GM12878 (cell line): ENCODE results near the gene SLC35E2B. TPM values are rescaled to one million over a fixed set of nuclear protein-coding genes. Genes with fewer than 3 reads are reported as not detected.
"Not testable (repeated sequence)": the region's sequence is repeated elsewhere in the genome, so short reads cannot be mapped to it uniquely, and the experiment has no call there.

Experiments used
- ATAC-seq: fragments of 200-7000 bp; cut with Tn5 transposase; 3 replicates; pipeline ENCODE4 v1.9.1; 2020; ENCODE audit warnings: mild to moderate bottlenecking, moderate library complexity
- BruUV-seq: library from RNA; stranded (reverse); fragments of 400-500 nt; replicated peaks from 2 replicates; lab custom pipeline; 2021; lab: Mats Ljungman, UMichigan
- CTCF ChIA-PET: fragments of 300-600 bp; sonication (Branson Sonifier 250); formaldehyde crosslinking; extraction: SDS; loops from one replicate; lab custom pipeline; 2021; ENCODE audit warnings: inconsistent platforms; lab: Yijun Ruan, JAX
- POLR2A ChIA-PET: fragments of 350-600 bp; formaldehyde crosslinking; extraction: SDS; loops from one replicate; lab custom pipeline; 2021; ENCODE audit warnings: inconsistent platforms; lab: Charles Lee
- RAD21 ChIA-PET: fragments of 300-600 bp; sonication (Branson Sonifier 250); formaldehyde crosslinking; loops from one replicate; lab custom pipeline; 2023; ENCODE audit warnings: antibody characterized with exemption; ENCODE audit not compliant: unreplicated experiment; lab: Charles Lee
- SMC1A ChIA-PET: fragments of 300-600 bp; sonication (Branson Sonifier 250); formaldehyde crosslinking; loops from one replicate; lab custom pipeline; 2023; ENCODE audit not compliant: unreplicated experiment, uncharacterized antibody; lab: Charles Lee
- DNase-seq: peaks from one replicate; pipeline ENCODE4 v3.0.0-alpha.2; 2011; ENCODE audit warnings: low read depth, low spot score
- FAIRE-seq: peaks from 3 replicates; lab custom pipeline; 2011; peaks lifted over from hg19 to GRCh38; lab: Jason Lieb, UNC
- H2AFZ ChIP-seq: 2 replicates; pipeline ENCODE4 v1.6.0; 2011; ENCODE audit warnings: low read depth, low read length, control low read depth; ENCODE audit not compliant: control insufficient read depth
- H3K27ac ChIP-seq: 2 replicates; pipeline ENCODE4 v1.5.1; 2011; ENCODE audit warnings: control low read depth; ENCODE audit not compliant: control insufficient read depth, insufficient read depth
- H3K27me3 ChIP-seq, 2 experiments: replicated peaks in 1 of 2; 2 replicates each; pipeline versions ENCODE4 v1.6.0 to v1.6.1; 2011; ENCODE audit warnings: low read length in 1 of 2; ENCODE audit not compliant: control insufficient read depth in 2 of 2, insufficient read depth in 2 of 2
- H3K36me3 ChIP-seq, 2 experiments: 2 replicates each; pipeline ENCODE4 v1.5.1; 2011; ENCODE audit warnings: low read length in 1 of 2; ENCODE audit not compliant: control insufficient read depth in 2 of 2, insufficient read depth in 2 of 2
- H3K4me1 ChIP-seq: 2 replicates; pipeline ENCODE4 v1.6.1; 2011; ENCODE audit warnings: mild to moderate bottlenecking, low read length, moderate library complexity, mixed read lengths; ENCODE audit not compliant: control insufficient read depth, insufficient read depth
- H3K4me2 ChIP-seq: 2 replicates; pipeline ENCODE4 v1.6.0; 2011; ENCODE audit warnings: control low read depth; ENCODE audit not compliant: control insufficient read depth, insufficient read depth
- H3K4me3 ChIP-seq: fragments of 200-600 bp; sonication (generic); 2 replicates; pipeline ENCODE4 v1.5.1; 2016
- H3K79me2 ChIP-seq: 2 replicates; pipeline ENCODE4 v1.6.0; 2011; ENCODE audit warnings: low read length; ENCODE audit not compliant: control insufficient read depth, insufficient read depth
- H3K9ac ChIP-seq: 2 replicates; pipeline ENCODE4 v1.8.0; 2011; ENCODE audit warnings: low read length, control low read depth, mixed read lengths; ENCODE audit not compliant: control insufficient read depth, insufficient read depth
- H3K9me3 ChIP-seq: replicated peaks from 3 replicates; pipeline ENCODE4 v1.5.1; 2011; ENCODE audit warnings: mild to moderate bottlenecking, low read length; ENCODE audit not compliant: control insufficient read depth, insufficient read depth
- H4K20me1 ChIP-seq: 2 replicates; pipeline ENCODE4 v1.6.0; 2011; ENCODE audit not compliant: control insufficient read depth, insufficient read depth
- WGBS: methylation state at CpG from one replicate; pipeline ENCODE4 v1.1.6; 2016; ENCODE audit warnings: low lambda C conversion rate; ENCODE audit not compliant: insufficient replicate concordance, insufficient coverage; ENCODE audit errors: missing lambda C conversion rate; 5-methylcytosine and 5-hydroxymethylcytosine counted together
- in situ Hi-C: fragments of 300-500 bp; cut with MboI; formaldehyde crosslinking; loops from 9 replicates; pipeline ENCODE4 v1.14.3; 2018; ENCODE audit warnings: mixed read lengths
- intact Hi-C: fragments of 100-400 bp; cut with micrococcal nuclease; formaldehyde crosslinking; loops from one replicate; pipeline ENCODE4 v1.14.2; 2022; ENCODE audit not compliant: unreplicated experiment
- polyA plus RNA-seq, 11 experiments: library from polyadenylated mRNA; depleted of rRNA in 4 of 11; unstranded in 6 of 11; stranded (reverse) in 5 of 11; fragments of >200 nt; fragmentation: Nextera tagmentation in 4 of 11; fragmentation: Illumina TruSeq in 1 of 11; extraction: Ambion mirVana in 4 of 11; extraction: Trizol in 1 of 11; gene quantifications; 1 replicate in 1 of 11; 2 replicates in 10 of 11; pipeline versions ENCODE4 v1.2.1 to v1.2.3, GENCODE V29; 2011 to 2016; ENCODE audit warnings: inconsistent platforms in 2 of 11, missing spikeins in 2 of 11, low read depth in 1 of 11
- total RNA-seq, 4 experiments: library from RNA; depleted of rRNA in 3 of 4; stranded (reverse); fragments of >200 nt in 3 of 4; fragmentation: Illumina TruSeq in 1 of 4; extraction: Trizol in 1 of 4; gene quantifications; 2 replicates each; pipeline versions ENCODE4 v1.2.1 to v1.2.3, GENCODE V29; 2013 to 2021

SLC35E2B gene
- total and polyA plus RNA-seq, 10 of the 15 experiments (the other 5 are each of a cell fraction or from before 2014, with no cell fraction given), result 2.6 to 36.7 (median 18.6) TPM

GRCh38 chr1:1697358-1698183 lies 5.0 kb upstream of the SLC35E2B start:
- FAIRE-seq, BruUV-seq, H3K27me3 ChIP-seq, SMC1A ChIA-PET, intact Hi-C loops, DNase-seq, H3K4me1 ChIP-seq, H3K4me2 ChIP-seq, H3K4me3 ChIP-seq, H3K27ac ChIP-seq, POLR2A ChIA-PET, ATAC-seq, in situ Hi-C loops, H3K9me3 ChIP-seq, H2AFZ ChIP-seq, H3K9ac ChIP-seq, RAD21 ChIA-PET, H3K79me2 ChIP-seq, H4K20me1 ChIP-seq, CTCF ChIA-PET, H3K36me3 ChIP-seq: not testable (repeated sequence)
- 59% methylated on average over 16 of the region's 26 CpGs for WGBS

GRCh38 chr1:1696431-1697357 lies 4.1 kb upstream of the SLC35E2B start:
- WGBS, result 68% methylated on average over 16 of the region's 23 CpGs
- H3K4me1 ChIP-seq, H2AFZ ChIP-seq, RAD21 ChIA-PET, H3K4me2 ChIP-seq, H4K20me1 ChIP-seq, POLR2A ChIA-PET, H3K4me3 ChIP-seq, FAIRE-seq, DNase-seq, in situ Hi-C loops, H3K79me2 ChIP-seq, BruUV-seq, H3K27ac ChIP-seq, ATAC-seq, CTCF ChIA-PET, H3K36me3 ChIP-seq, intact Hi-C loops, H3K9ac ChIP-seq, H3K27me3 ChIP-seq, H3K9me3 ChIP-seq, SMC1A ChIA-PET: not testable (repeated sequence)
